NOMO-1 treated with dmso at 0.1 percent for 144 hours (cell line): ENCODE measurements around the gene POU2F3.
"Not testable (repeated sequence)": the region's sequence is repeated elsewhere in the genome, so short reads cannot be mapped to it uniquely, and the experiment has no call there.

Source experiments
- DNase-seq: peaks from one replicate; lab custom pipeline; 2025; ENCODE audit not compliant: unreplicated experiment; lab: John Stamatoyannopoulos, UW

POU2F3 gene

GRCh38 chr11:120249279-120250262, 9.6 kb downstream of the POU2F3 start:
- no peak for DNase-seq

GRCh38 chr11:120253377-120253776, 13.4 kb downstream of the POU2F3 start:
- DNase-seq, result not testable (repeated sequence)

- DNase-seq, result no peak
Measured at GRCh38 chr11:120254788-120255518, 15.0 kb downstream of the POU2F3 start.

GRCh38 chr11:120255519-120255866, 15.6 kb downstream of the POU2F3 start:
- no peak for DNase-seq

- DNase-seq, result no peak
Measured at GRCh38 chr11:120256178-120256577, 16.2 kb downstream of the POU2F3 start.

GRCh38 chr11:120256779-120257178, 16.8 kb downstream of the POU2F3 start:
- no peak for DNase-seq

- DNase-seq, result no peak
Measured at GRCh38 chr11:120257346-120257745, 17.4 kb downstream of the POU2F3 start.

GRCh38 chr11:120258661-120259060, 18.7 kb downstream of the POU2F3 start:
- DNase-seq, result no peak

GRCh38 chr11:120259241-120259640, 19.3 kb downstream of the POU2F3 start:
- no peak for DNase-seq

- DNase-seq, result no peak
Measured at GRCh38 chr11:120259988-120260565, 20.1 kb downstream of the POU2F3 start.

- no peak for DNase-seq
Measured at GRCh38 chr11:120260616-120261015, 20.7 kb downstream of the POU2F3 start.

GRCh38 chr11:120261321-120261720, 21.4 kb downstream of the POU2F3 start:
- no peak for DNase-seq

- DNase-seq, result no peak
Measured at GRCh38 chr11:120261931-120262330, 22.0 kb downstream of the POU2F3 start.

GRCh38 chr11:120267319-120267718, 27.4 kb downstream of the POU2F3 start:
- no peak for DNase-seq

- DNase-seq, result no peak
Measured at GRCh38 chr11:120268686-120269085, 28.7 kb downstream of the POU2F3 start.

- no peak for DNase-seq
Measured at GRCh38 chr11:120270386-120270785, 30.4 kb downstream of the POU2F3 start.

GRCh38 chr11:120271672-120272071, 31.7 kb downstream of the POU2F3 start:
- DNase-seq, result no peak

- no peak for DNase-seq
Measured at GRCh38 chr11:120272303-120272702, 32.4 kb downstream of the POU2F3 start.

GRCh38 chr11:120273432-120273831, 33.5 kb downstream of the POU2F3 start:
- DNase-seq, result no peak

GRCh38 chr11:120273956-120274355, 34.0 kb downstream of the POU2F3 start:
- not testable (repeated sequence) for DNase-seq

GRCh38 chr11:120279502-120279901, 39.6 kb downstream of the POU2F3 start:
- DNase-seq, result no peak

- no peak for DNase-seq
Measured at GRCh38 chr11:120280600-120281051, 40.7 kb downstream of the POU2F3 start.
